Measurements from ENCODE around the gene CLEC3B. TPM values are rescaled to one million over a fixed set of nuclear protein-coding genes. Genes with fewer than 3 reads are reported as not detected.

Gene CLEC3B
- polyA plus RNA-seq, 2 of the 4 experiments (the other 2 are of a cell fraction) = not detected

- FAIRE-seq = no peak
- peaks cover 20% of the 10 kb centered on the region for H3K4me1 ChIP-seq
- 36% methylated on average over 3 of the region's 3 CpGs for WGBS (ENCODE audit: missing lambda C conversion rate)
- H3K4me3 ChIP-seq = no peak overlapping the region
- no peak for TF ChIP-seq ATOH8 (CRISPR knock-in tag; IDR thresholded peaks at IDR 0.05; ENCODE audit: low read depth)
- no peak for TF ChIP-seq HOXB5 (CRISPR knock-in tag; IDR thresholded peaks at IDR 0.05)
- no peak for TF ChIP-seq FOSL2 (IDR thresholded peaks at IDR 0.05)
- peak; percentile 46; the same call in 1 of the 2 replicates for TF ChIP-seq FOSL2 (CRISPR knock-in tag; IDR thresholded peaks at IDR 0.05)
- no peak overlapping the region for H3K4me2 ChIP-seq
- no peak for DNase-seq (ENCODE audit: low read depth in 1 of 2, low spot score in 1 of 2)
- no peak for ATAC-seq
- H3K27ac ChIP-seq = no peak overlapping the region; a peak in 1 of 6 replicates
- ChIA-PET POLR2A (no interaction called here), CTCF (no interaction called here)
- H3K9me3 ChIP-seq = no peaks in the 10 kb centered on the region
Observed at GRCh38 chr3:45057557-45057956, 31.5 kb downstream of the CLEC3B start.

GRCh38 chr3:45059132-45059531 is 33.0 kb downstream of the CLEC3B start:
- FAIRE-seq = no peak
- no peak overlapping the region for H3K4me2 ChIP-seq
- H3K9me3 ChIP-seq = no peaks in the 10 kb centered on the region
- POLR2A ChIA-PET = no interaction called here
- 94% methylated on average over 2 of the region's 2 CpGs for WGBS (ENCODE audit: missing lambda C conversion rate)
- peaks cover 18% of the 10 kb centered on the region for H3K4me1 ChIP-seq
- no peak overlapping the region for H3K4me3 ChIP-seq
- H3K27ac ChIP-seq = no peak overlapping the region
- DNase-seq (ENCODE audit: low read depth in 1 of 2, low spot score in 1 of 2) = no peak
- no peak for ATAC-seq
- TF ChIP-seq ZC3H11A (IDR thresholded peaks at IDR 0.05) (no peak), FOXS1 (CRISPR knock-in tag; IDR thresholded peaks at IDR 0.05) (no peak), NFE2L2 (conservative IDR thresholded peaks at IDR 0.05; ENCODE audit: low read length) (no peak), JUNB (IDR thresholded peaks at IDR 0.05) (no peak), ELK1 (IDR thresholded peaks at IDR 0.05; ENCODE audit: low read depth, low read length) (no peak), EP300 (IDR thresholded peaks at IDR 0.05) (no peak), RFX5 (IDR thresholded peaks at IDR 0.05) (no peak)
- CTCF ChIA-PET = no interaction called here

GRCh38 chr3:45060165-45060892 is 34.2 kb downstream of the CLEC3B start:
- Histone ChIP-seq H3K4me2 (no peak overlapping the region), H3K27ac (no peak overlapping the region), H3K9me3 (no peaks in the 10 kb centered on the region), H3K4me1 (peaks cover 6% of the 10 kb centered on the region), H3K4me3 (no peak overlapping the region)
- 41% methylated on average over 4 of the region's 4 CpGs for WGBS (ENCODE audit: missing lambda C conversion rate)
- ATAC-seq (no peak), DNase-seq (ENCODE audit: low read depth in 1 of 2, low spot score in 1 of 2) (no peak), FAIRE-seq (no peak)
- TF ChIP-seq CHD4 (IDR thresholded peaks at IDR 0.05; ENCODE audit: borderline replicate concordance) (no peak), RNF2 (IDR thresholded peaks at IDR 0.05; ENCODE audit: borderline replicate concordance, low read depth) (no peak)
- ChIA-PET CTCF (interaction anchor here (0.9 to 1.2 kb wide), 2 partner anchors 15 to 20 kb away, joined by 4 read pairs; no protein-coding TSS in a partner anchor), POLR2A (no interaction called here)

- WGBS (ENCODE audit: missing lambda C conversion rate) = 93% methylated on average over 1 of the region's 1 CpG
- TF ChIP-seq E2F6 (IDR thresholded peaks at IDR 0.05; ENCODE audit: borderline replicate concordance, low read depth) (no peak), ELK1 (IDR thresholded peaks at IDR 0.05; ENCODE audit: low read depth, low read length) (no peak), RARB (CRISPR knock-in tag; IDR thresholded peaks at IDR 0.05) (no peak), CHD4 (IDR thresholded peaks at IDR 0.05; ENCODE audit: borderline replicate concordance) (no peak), HOXB5 (CRISPR knock-in tag; IDR thresholded peaks at IDR 0.05) (no peak), PBX3 (IDR thresholded peaks at IDR 0.05) (no peak), NPAS2 (CRISPR knock-in tag; IDR thresholded peaks at IDR 0.05; ENCODE audit: borderline replicate concordance) (no peak), HOXA7 (CRISPR knock-in tag; IDR thresholded peaks at IDR 0.05) (no peak), REST (IDR thresholded peaks at IDR 0.05) (no peak)
- Histone ChIP-seq H3K4me3 (no peak overlapping the region), H3K4me2 (no peak overlapping the region), H3K9me3 (no peaks in the 10 kb centered on the region), H3K27ac (no peak overlapping the region), H3K4me1 (no peaks in the 10 kb centered on the region)
- ATAC-seq = no peak
- no peak for DNase-seq (ENCODE audit: low read depth in 1 of 2, low spot score in 1 of 2)
- FAIRE-seq = no peak
- POLR2A ChIA-PET = no interaction called here
- CTCF ChIA-PET = interaction anchor here (0.7 kb wide), 1 partner anchor 185 kb away, joined by 3 read pairs; no protein-coding TSS in a partner anchor
Observed at GRCh38 chr3:45062697-45063070, 36.6 kb downstream of the CLEC3B start.
